Kidney (tissue), 14 donors: Measurements from ENCODE around the gene MYMK. TPM values are rescaled to one million over a fixed set of nuclear protein-coding genes. Genes with fewer than 3 reads are reported as not detected.
A peak's percentile ranks its signal among the peaks of the same experiment; 100 is the strongest.

ENCODE experiments used
- DNase-seq, 5 donors: peaks; one replicate each; pipeline ENCODE4 v3.0.0-alpha.2; 2013 to 2020
- FAIRE-seq: peaks from 2 replicates; lab custom pipeline; 2012; peaks lifted over from hg19 to GRCh38; lab: Jason Lieb, UNC
- H3K27ac ChIP-seq, 2 donors: one replicate each; pipeline ENCODE4 v1.7.0; 2013; ENCODE audit warnings: low read depth in 2 of 2, low read length in 2 of 2, inconsistent platforms in 1 of 2
- H3K27me3 ChIP-seq: one replicate; pipeline ENCODE4 v1.7.1; 2013; ENCODE audit warnings: low read length, inconsistent platforms; ENCODE audit not compliant: control insufficient read depth, insufficient read depth
- H3K36me3 ChIP-seq, 3 donors: one replicate each; pipeline versions ENCODE4 v1.7.0 to v1.7.1; 2013; ENCODE audit warnings: low read length in 3 of 3, control low read depth in 1 of 3, inconsistent platforms in 1 of 3; ENCODE audit not compliant: insufficient read depth in 3 of 3, control insufficient read depth in 2 of 3
- H3K4me1 ChIP-seq, 3 donors: one replicate each; pipeline versions ENCODE4 v1.7.0 to v1.7.1; 2013; ENCODE audit warnings: low read length in 3 of 3, inconsistent platforms in 1 of 3, low read depth in 1 of 3; ENCODE audit not compliant: control insufficient read depth in 2 of 3, insufficient read depth in 2 of 3
- H3K4me3 ChIP-seq, 3 donors: one replicate each; pipeline versions ENCODE4 v1.7.0 to v1.8.1; 2013; ENCODE audit warnings: low read length in 3 of 3, control low read depth in 1 of 3, inconsistent platforms in 1 of 3
- H3K9ac ChIP-seq, 3 donors: one replicate each; pipeline versions ENCODE4 v1.7.0 to v1.7.1; 2013; ENCODE audit warnings: low read length in 3 of 3, control low read depth in 1 of 3, inconsistent platforms in 1 of 3
- H3K9me3 ChIP-seq, 3 donors: one replicate each; pipeline versions ENCODE4 v1.7.0 to v1.7.1; 2013; ENCODE audit warnings: low read length in 3 of 3, control low read depth in 1 of 3, inconsistent platforms in 1 of 3; ENCODE audit not compliant: control insufficient read depth in 2 of 3, insufficient read depth in 1 of 3
- intact Hi-C: fragments of 100-400 bp; cut with DNase I; formaldehyde crosslinking; loops from one replicate; pipeline ENCODE4 v1.11.1; 2022
- polyA plus RNA-seq: library from polyadenylated mRNA; stranded (reverse); fragments of 350-450 nt; fragmentation: Illumina TruSeq; extraction: RNeasy Lipid Tissue Mini Kit (QIAGEN cat#74804); gene quantifications from one replicate; pipeline ENCODE4 v1.2.3, GENCODE V29; 2014; ENCODE audit warnings: low read depth, low replicate concordance; ENCODE audit not compliant: insufficient read depth
- total RNA-seq: library from RNA; stranded (reverse); fragmentation: NEBNext Ultra II Directional; extraction: Animal tissue kit (Norgen Biotek cat#: 25700); gene quantifications from one replicate; pipeline ENCODE4 v1.2.1, GENCODE V29; 2021
- TF ChIP-seq, protein P1 (sequence below): IDR thresholded peaks from 3 replicates; pipeline ENCODE4 v1.5.1; 2012; ENCODE audit warnings: mild to moderate bottlenecking, moderate library complexity, borderline replicate concordance; ENCODE audit not compliant: insufficient read depth; ENCODE audit errors: extremely low read depth
- donor health status: control.
- donor health status: control.
- donor health status: control.
- donor health status: control.
- donor health status: control.
- donor health status: DM: yes; HTN: yes; CAD: no.
- donor health status: Normal renal cell carcinoma (clear cell type).

Gene MYMK
- total and polyA plus RNA-seq, 2 donors from 2014 or later: not detected

DNA sequence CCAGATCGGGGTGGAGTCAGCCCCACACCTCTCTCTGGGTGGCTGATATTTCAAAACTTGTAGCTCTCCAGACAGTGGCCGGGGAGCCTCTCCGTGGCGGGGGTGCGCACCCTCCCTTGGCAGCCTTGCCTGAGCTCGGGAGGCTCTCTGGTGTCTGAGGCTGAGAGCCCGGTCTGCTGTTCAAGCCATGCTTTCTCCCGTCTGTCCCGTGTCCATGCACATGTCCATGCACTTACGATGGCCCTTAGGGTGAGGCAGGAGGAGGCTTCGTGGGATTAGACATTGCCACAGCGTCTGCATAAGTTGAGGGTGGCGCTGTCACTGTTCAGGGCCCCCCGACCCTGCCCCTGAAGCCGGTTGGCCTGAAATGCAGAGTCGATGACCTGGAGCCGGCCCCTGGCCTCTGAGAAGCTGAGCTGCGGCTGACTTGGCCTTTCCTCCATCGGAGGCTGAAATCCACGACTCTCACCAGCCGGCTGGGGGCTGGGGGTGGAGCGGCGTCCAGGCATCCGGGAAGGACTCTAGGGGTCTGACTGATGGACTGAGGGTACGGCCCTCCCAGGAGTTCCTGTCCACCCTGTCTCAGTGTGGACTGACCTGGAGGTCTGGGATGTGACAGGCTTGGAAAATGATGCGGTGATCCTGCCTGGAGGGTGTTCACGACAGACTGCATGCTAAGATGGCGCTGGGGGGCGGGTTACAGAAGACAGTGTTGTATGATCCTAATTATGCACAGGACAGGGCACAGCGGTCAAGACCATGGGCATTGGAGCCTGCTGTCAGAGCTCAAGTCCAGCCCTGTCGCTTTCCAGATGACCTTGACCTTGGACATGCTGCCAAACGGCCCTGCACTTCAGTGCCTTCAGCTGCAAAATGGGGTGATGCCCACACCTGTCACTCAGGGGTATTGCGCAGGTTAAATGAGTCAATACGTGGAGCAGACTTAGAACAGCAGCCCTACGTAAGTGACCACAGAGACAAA, 27.6 kb downstream of the MYMK start:
- intact Hi-C loops: no loop called here
- H3K36me3 ChIP-seq: no peaks in the 10 kb centered on the region
- no peak overlapping the region for H3K27ac ChIP-seq
- no peak overlapping the region for H3K4me3 ChIP-seq
- DNase-seq (peak in 1 of 5 donors; percentile 78), FAIRE-seq (no peak)
- peaks cover 0 to 8% (median 3%) of the 10 kb centered on the region in 3 donors for H3K9me3 ChIP-seq
- H3K9ac ChIP-seq: no peak overlapping the region
- H3K4me1 ChIP-seq: peaks cover 0 to 12% (median 3%) of the 10 kb centered on the region in 3 donors
- H3K27me3 ChIP-seq: no peaks in the 10 kb centered on the region
- TF ChIP-seq, protein P1, sequence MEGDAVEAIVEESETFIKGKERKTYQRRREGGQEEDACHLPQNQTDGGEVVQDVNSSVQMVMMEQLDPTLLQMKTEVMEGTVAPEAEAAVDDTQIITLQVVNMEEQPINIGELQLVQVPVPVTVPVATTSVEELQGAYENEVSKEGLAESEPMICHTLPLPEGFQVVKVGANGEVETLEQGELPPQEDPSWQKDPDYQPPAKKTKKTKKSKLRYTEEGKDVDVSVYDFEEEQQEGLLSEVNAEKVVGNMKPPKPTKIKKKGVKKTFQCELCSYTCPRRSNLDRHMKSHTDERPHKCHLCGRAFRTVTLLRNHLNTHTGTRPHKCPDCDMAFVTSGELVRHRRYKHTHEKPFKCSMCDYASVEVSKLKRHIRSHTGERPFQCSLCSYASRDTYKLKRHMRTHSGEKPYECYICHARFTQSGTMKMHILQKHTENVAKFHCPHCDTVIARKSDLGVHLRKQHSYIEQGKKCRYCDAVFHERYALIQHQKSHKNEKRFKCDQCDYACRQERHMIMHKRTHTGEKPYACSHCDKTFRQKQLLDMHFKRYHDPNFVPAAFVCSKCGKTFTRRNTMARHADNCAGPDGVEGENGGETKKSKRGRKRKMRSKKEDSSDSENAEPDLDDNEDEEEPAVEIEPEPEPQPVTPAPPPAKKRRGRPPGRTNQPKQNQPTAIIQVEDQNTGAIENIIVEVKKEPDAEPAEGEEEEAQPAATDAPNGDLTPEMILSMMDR: no peak

DNA sequence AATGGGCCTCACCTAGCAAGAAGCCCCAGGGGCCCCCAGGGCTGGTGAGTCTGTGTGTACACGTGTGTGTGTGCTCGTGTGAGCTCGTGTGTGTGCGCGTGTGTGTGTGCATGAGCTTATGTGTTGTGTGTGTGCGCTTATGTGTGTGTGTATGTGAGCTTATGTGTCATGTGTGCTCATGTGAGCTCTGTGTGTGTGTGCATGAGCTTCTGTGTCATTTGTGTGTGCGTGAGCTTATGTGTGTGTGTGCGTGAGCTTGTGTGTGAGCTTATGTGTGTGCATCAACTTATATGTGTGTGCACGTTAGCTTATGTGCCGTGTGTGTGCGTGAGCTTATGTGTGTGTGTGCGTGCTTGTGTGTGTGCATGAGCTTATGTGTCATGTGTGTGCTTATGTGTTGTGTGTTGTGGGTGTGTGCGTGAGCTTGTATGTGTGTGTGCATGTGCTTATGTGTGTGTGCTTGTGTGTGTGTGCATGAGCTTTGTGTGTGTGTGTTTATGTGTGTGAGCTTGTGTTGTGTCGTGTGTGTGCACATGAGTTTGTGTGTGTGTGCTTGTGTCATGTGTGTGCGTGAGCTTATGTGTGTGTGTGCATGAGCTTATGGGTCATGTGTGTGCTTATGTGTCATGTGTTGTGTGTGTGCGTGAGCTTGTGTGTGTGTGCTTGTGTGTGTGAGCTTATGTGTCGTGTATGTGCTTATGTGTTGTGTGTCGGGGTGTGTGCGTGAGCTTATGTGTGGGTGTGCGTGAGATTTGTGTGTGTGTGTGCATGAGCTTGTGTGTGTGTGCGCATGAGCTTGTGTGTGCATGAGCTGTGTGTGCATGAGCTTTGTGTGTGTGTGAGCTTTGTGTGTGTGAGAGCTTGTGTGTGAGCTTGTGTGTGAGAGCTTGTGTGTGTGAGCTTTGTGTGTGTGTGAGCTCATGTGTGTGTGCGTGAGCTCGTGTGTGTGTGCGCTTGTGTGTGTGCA, 29.1 kb downstream of the MYMK start:
- no peak for FAIRE-seq
- TF ChIP-seq, protein P1: no peak
- intact Hi-C loops: no loop called here

GRCh38 chr9:133494636-133495326, 30.0 kb downstream of the MYMK start:
- H3K9me3 ChIP-seq: no peaks in the 10 kb centered on the region
- no peak overlapping the region for H3K9ac ChIP-seq
- no peak overlapping the region for H3K4me3 ChIP-seq
- H3K4me1 ChIP-seq: peaks cover 0 to 14% (median 3%) of the 10 kb centered on the region in 3 donors
- intact Hi-C loops: no loop called here
- TF ChIP-seq, protein P1: no peak
- no peak overlapping the region for H3K27ac ChIP-seq
- no peaks in the 10 kb centered on the region for H3K27me3 ChIP-seq
- FAIRE-seq (no peak), DNase-seq (peak in 1 of 5 donors; percentile 67)
- no peaks in the 10 kb centered on the region for H3K36me3 ChIP-seq

More for the DNA sequence above, 29.1 kb downstream of the MYMK start:
- peak in 1 of 5 donors; percentile 6 for DNase-seq
- no peaks in the 10 kb centered on the region for H3K27me3 ChIP-seq
- H3K4me1 ChIP-seq: peaks cover 0 to 14% (median 3%) of the 10 kb centered on the region in 3 donors
- no peak overlapping the region for H3K27ac ChIP-seq
- no peak overlapping the region for H3K4me3 ChIP-seq
- H3K36me3 ChIP-seq: no peaks in the 10 kb centered on the region
- no peaks in the 10 kb centered on the region for H3K9me3 ChIP-seq
- H3K9ac ChIP-seq: no peak overlapping the region
